GM18520 (cell line): ENCODE data around the gene VCL.
"Not testable (repeated sequence)": the region's sequence is repeated elsewhere in the genome, so short reads cannot be mapped to it uniquely, and the experiment has no call there.

ENCODE experiments used
- ATAC-seq: cut with Tn5 transposase; IDR thresholded peaks from one replicate; pipeline ENCODE4 v1.9.1; 2021; ENCODE audit not compliant: unreplicated experiment

The VCL gene

GRCh38 chr10:73971636-73972354 lies 26.1 kb upstream of the VCL start:
- ATAC-seq, result no peak

- ATAC-seq, result no peak
Observed at GRCh38 chr10:73973427-73973826, 24.5 kb upstream of the VCL start.

- no peak for ATAC-seq
Observed at GRCh38 chr10:73974309-73974946, 23.5 kb upstream of the VCL start.

- no peak for ATAC-seq
Observed at GRCh38 chr10:73975388-73975787, 22.5 kb upstream of the VCL start.

- no peak for ATAC-seq
Observed at GRCh38 chr10:73979141-73979808, 18.6 kb upstream of the VCL start.

GRCh38 chr10:73979809-73980433 lies 18.0 kb upstream of the VCL start:
- no peak for ATAC-seq

GRCh38 chr10:73981812-73982211 lies 16.1 kb upstream of the VCL start:
- no peak for ATAC-seq

GRCh38 chr10:73983096-73984047 lies 14.5 kb upstream of the VCL start:
- ATAC-seq, result no peak

GRCh38 chr10:73989594-73990150 lies 8.2 kb upstream of the VCL start:
- ATAC-seq, result no peak

- no peak for ATAC-seq
Observed at GRCh38 chr10:73991203-73991883, 6.6 kb upstream of the VCL start.

GRCh38 chr10:73991884-73992245 lies 6.1 kb upstream of the VCL start:
- ATAC-seq, result no peak

- ATAC-seq, result no peak
Observed at GRCh38 chr10:73992899-73993788, 4.8 kb upstream of the VCL start.

GRCh38 chr10:73995035-73995358 lies 2.9 kb upstream of the VCL start:
- no peak for ATAC-seq

- no peak for ATAC-seq
Observed at GRCh38 chr10:73997461-73997786, 492 bp upstream of the VCL start.

- ATAC-seq, result no peak
Observed at GRCh38 chr10:73998623-73998928, 660 bp downstream of the VCL start.

GRCh38 chr10:73998929-73999691 lies 1.2 kb downstream of the VCL start:
- ATAC-seq, result no peak

GRCh38 chr10:73999703-74000102 lies 1.8 kb downstream of the VCL start:
- ATAC-seq, result no peak

GRCh38 chr10:74000244-74000643 lies 2.3 kb downstream of the VCL start:
- ATAC-seq, result not testable (repeated sequence)
